IPS-18a (cell line): ENCODE data around the gene GAB2.
"Not testable (repeated sequence)": the region's sequence is repeated elsewhere in the genome, so short reads cannot be mapped to it uniquely, and the experiment has no call there.

Experiments
- H3K27ac ChIP-seq: one replicate; pipeline ENCODE4 v1.5.1; 2013; ENCODE audit warnings: low read length
- H3K27me3 ChIP-seq: one replicate; pipeline ENCODE4 v1.6.1; 2013; ENCODE audit warnings: mild to moderate bottlenecking, low read length; ENCODE audit not compliant: control insufficient read depth, insufficient read depth
- H3K36me3 ChIP-seq: one replicate; pipeline ENCODE4 v1.6.1; 2013; ENCODE audit warnings: low read depth, low read length; ENCODE audit not compliant: control insufficient read depth
- H3K4me1 ChIP-seq: one replicate; pipeline ENCODE4 v1.6.1; 2013; ENCODE audit warnings: low read depth, low read length; ENCODE audit not compliant: control insufficient read depth
- H3K4me3 ChIP-seq: one replicate; pipeline ENCODE4 v1.5.1; 2013; ENCODE audit warnings: low read length
- H3K9ac ChIP-seq: one replicate; pipeline ENCODE4 v1.6.1; 2013; ENCODE audit warnings: mild to moderate bottlenecking, low read length, moderate library complexity
- H3K9me3 ChIP-seq: one replicate; pipeline ENCODE4 v1.6.1; 2013; ENCODE audit warnings: low read depth, low read length; ENCODE audit not compliant: control insufficient read depth

GAB2 gene

GRCh38 chr11:78248903-78249302 is 168.7 kb downstream of the GAB2 start:
- H3K36me3 ChIP-seq: no peaks in the 10 kb centered on the region
- H3K27ac ChIP-seq: no peak overlapping the region
- H3K4me1 ChIP-seq: no peaks in the 10 kb centered on the region
- no peak overlapping the region for H3K4me3 ChIP-seq
- H3K27me3 ChIP-seq: no peaks in the 10 kb centered on the region
- H3K9me3 ChIP-seq: no peaks in the 10 kb centered on the region
- no peak overlapping the region for H3K9ac ChIP-seq

GRCh38 chr11:78248191-78248590 is 169.4 kb downstream of the GAB2 start:
- Histone ChIP-seq H3K4me1 (no peaks in the 10 kb centered on the region), H3K4me3 (no peak overlapping the region), H3K27me3 (no peaks in the 10 kb centered on the region), H3K36me3 (no peaks in the 10 kb centered on the region), H3K9me3 (no peaks in the 10 kb centered on the region), H3K27ac (no peak overlapping the region), H3K9ac (no peak overlapping the region)

DNA sequence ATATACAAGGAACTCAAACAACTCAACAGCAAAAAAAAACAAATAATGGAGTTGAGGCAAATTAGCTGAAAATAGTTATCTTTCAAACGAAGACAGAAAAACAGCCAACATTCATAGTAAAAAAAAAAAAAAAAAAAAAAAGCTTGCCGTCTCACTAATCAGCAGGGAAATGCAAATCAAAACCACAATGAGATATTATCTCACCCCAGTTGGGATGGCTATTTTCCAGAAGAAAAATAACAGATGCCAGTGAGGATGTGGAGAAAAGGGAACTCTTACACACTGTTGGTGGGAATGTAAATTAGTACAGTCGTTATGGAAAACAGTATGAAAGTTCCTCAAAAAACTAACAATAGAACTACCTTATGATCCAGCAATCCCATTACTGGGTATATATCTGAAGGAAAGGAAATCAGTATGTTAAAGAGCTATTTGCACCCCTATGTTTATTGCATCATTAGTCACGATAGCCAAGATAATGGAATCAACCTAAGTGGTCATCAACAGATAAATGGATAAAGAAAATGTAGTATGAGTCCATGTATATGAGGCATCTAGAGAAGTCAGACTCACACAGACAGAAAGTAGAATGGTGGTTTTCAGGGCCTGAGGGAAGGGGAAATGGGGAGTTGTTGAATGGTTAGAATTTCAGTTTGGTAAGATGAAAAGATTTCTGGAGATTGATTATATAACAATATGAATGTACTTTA is 172.9 kb downstream of the GAB2 start:
- Histone ChIP-seq H3K27me3 (no peaks in the 10 kb centered on the region), H3K4me3 (no peak overlapping the region), H3K4me1 (no peaks in the 10 kb centered on the region), H3K9ac (no peak overlapping the region), H3K9me3 (no peaks in the 10 kb centered on the region), H3K27ac (no peak overlapping the region), H3K36me3 (no peaks in the 10 kb centered on the region)

DNA sequence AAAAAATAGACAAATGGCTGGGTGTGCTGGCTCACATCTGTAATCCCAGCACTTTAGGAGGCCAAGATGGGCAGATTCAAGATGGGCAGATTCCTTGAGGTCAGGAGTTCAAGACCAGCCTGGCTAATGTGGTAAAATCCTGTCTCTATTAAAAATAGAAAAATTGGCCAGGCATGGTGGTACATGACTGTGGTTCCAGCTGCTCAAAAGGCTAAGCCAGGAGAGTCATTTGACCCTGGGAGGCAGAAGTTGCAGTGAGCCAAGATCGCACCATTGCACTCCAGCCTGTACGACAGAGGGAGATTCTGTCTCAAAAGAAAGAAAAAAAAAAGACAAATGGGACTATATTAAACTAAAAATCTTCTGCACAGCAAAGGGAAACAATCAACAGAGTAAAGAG is 173.5 kb downstream of the GAB2 start:
- no peak overlapping the region for H3K27ac ChIP-seq

GRCh38 chr11:78241475-78241874 is 176.1 kb downstream of the GAB2 start:
- no peak overlapping the region for H3K4me3 ChIP-seq
- no peak overlapping the region for H3K9ac ChIP-seq
- no peaks in the 10 kb centered on the region for H3K36me3 ChIP-seq
- no peak overlapping the region for H3K27ac ChIP-seq
- no peaks in the 10 kb centered on the region for H3K4me1 ChIP-seq
- H3K27me3 ChIP-seq: no peaks in the 10 kb centered on the region
- H3K9me3 ChIP-seq: no peaks in the 10 kb centered on the region

More for the DNA sequence above, 173.5 kb downstream of the GAB2 start:
- Histone ChIP-seq H3K27me3 (no peaks in the 10 kb centered on the region), H3K4me1 (no peaks in the 10 kb centered on the region), H3K36me3 (no peaks in the 10 kb centered on the region), H3K4me3 (no peak overlapping the region), H3K9ac (no peak overlapping the region), H3K9me3 (no peaks in the 10 kb centered on the region)

DNA sequence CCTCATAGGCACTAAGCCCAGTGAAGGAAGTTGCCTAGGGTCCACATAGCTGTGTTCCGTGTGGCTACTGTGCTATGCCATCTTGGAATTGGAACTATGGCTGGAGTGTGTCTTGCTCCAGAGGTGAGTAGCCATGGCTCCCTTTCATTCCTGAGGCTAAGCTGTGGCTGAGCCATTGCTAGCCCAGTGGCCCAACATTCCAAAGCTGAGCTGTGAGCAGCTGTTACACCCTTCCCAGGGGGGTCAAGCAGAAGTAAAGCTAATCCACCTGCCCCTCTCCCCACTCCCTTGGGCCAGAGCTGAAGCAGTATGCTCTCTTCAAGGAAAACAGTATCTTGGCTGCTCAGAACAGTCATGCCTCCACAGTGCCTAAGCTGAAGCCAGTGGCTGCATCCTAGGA is 177.8 kb downstream of the GAB2 start:
- Histone ChIP-seq H3K36me3 (no peaks in the 10 kb centered on the region), H3K27ac (no peak overlapping the region), H3K4me3 (no peak overlapping the region), H3K9me3 (no peaks in the 10 kb centered on the region), H3K9ac (no peak overlapping the region), H3K27me3 (no peaks in the 10 kb centered on the region), H3K4me1 (no peaks in the 10 kb centered on the region)

DNA sequence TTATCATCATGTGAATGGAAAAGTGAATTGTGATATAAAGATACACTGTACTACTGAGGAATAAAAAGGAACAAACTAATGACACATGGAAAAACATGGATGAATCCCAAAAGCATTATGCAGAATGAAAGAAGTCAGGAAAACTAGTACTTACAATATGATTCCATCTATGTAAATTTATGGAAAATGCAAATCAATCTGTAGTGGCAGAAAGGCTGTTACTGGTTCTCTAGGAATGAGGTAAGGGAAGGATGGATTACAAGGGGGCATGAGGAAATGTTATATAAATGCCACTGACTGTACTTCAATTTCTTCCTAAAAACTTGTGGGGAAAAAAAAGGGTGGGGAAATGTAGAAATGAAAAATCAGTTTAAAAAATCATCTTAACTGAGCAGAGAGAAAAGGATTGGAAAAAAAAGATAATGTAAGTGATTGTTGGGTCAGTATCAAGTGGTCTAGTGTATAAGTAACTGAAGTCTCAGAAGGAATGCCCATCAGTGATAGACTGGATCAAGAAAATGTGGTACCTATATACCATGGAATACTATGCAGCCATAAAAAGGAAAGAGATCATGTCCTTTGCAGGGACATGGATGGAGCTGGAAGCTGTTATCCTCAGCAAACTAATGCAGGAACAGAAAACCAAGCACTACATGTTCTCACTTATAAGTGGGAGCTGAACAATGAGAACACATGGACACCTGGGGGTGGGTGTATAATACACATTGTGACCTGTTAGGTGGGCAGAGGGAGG is 180.2 kb downstream of the GAB2 start:
- H3K27me3 ChIP-seq: no peaks in the 10 kb centered on the region
- H3K4me3 ChIP-seq: no peak overlapping the region
- no peaks in the 10 kb centered on the region for H3K4me1 ChIP-seq
- H3K9me3 ChIP-seq: no peaks in the 10 kb centered on the region
- H3K36me3 ChIP-seq: no peaks in the 10 kb centered on the region
- no peak overlapping the region for H3K27ac ChIP-seq
- no peak overlapping the region for H3K9ac ChIP-seq

- Histone ChIP-seq H3K36me3 (no peaks in the 10 kb centered on the region), H3K4me3 (no peak overlapping the region), H3K4me1 (no peaks in the 10 kb centered on the region), H3K27me3 (no peaks in the 10 kb centered on the region), H3K9ac (no peak overlapping the region), H3K27ac (no peak overlapping the region), H3K9me3 (no peaks in the 10 kb centered on the region)
Measured at GRCh38 chr11:78234006-78234405, 183.6 kb downstream of the GAB2 start.

DNA sequence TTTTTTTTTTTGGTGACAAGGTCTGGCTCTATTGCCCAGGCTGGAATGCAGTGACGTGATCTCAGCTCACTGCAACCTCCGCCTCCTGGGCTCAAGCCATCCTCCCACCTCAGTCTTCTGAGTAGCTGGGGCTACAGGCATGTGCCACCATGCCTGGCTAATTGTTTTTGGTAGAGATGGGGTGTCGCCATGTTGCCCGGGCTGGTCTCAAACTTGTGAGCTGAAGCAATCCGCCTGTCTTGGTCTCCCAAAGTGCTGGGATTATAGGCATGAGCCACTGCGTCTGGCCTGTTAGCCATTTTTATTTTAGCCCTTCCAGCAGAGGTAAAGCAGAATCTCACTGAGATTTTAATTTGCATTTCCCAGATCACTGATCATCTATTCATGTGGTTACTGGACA is 184.6 kb downstream of the GAB2 start:
- H3K9me3 ChIP-seq, H3K9ac ChIP-seq, H3K4me3 ChIP-seq, H3K36me3 ChIP-seq, H3K4me1 ChIP-seq, H3K27me3 ChIP-seq, H3K27ac ChIP-seq: not testable (repeated sequence)

GRCh38 chr11:78231962-78232501 is 185.6 kb downstream of the GAB2 start:
- no peak overlapping the region for H3K9ac ChIP-seq
- H3K4me3 ChIP-seq: no peak overlapping the region
- no peak overlapping the region for H3K27ac ChIP-seq

DNA sequence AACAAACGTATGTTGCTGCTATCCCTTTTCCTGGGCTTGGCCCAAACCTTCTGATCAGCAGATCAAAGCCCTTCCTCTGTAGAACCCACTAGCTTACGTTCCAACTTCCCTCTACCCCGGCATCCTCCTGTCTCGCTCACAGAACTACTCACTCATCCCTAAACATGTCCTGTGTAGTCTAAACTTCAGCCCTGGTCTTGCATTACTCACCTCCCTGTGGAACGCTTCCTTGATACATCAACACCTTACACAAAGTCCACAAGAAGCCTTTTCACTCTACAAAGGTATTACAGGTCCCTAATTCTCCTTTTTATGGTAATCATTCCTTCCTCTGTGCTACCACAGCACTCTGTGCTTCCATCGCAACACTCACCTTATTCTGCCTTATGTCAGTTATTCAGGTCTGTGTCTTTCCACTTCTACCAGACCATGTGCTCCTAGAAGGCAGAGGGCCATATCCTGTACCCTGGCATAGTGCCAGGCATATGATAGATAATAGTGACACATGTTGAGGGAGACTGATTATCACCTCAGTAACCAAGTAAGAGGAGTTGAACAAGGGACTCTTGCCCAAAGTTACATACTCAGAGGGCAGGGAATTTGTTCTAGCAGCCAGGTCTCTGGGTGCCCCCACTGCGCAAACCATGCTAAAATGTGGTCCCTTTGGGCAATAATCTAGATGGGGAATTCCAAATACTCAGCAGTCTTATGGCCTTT is 187.3 kb downstream of the GAB2 start:
- no peaks in the 10 kb centered on the region for H3K9me3 ChIP-seq
- H3K27ac ChIP-seq: no peak overlapping the region
- H3K36me3 ChIP-seq: no peaks in the 10 kb centered on the region
- no peak overlapping the region for H3K4me3 ChIP-seq
- H3K27me3 ChIP-seq: no peaks in the 10 kb centered on the region
- H3K9ac ChIP-seq: no peak overlapping the region
- H3K4me1 ChIP-seq: no peaks in the 10 kb centered on the region

More at GRCh38 chr11:78231962-78232501, 185.6 kb downstream of the GAB2 start:
- no peaks in the 10 kb centered on the region for H3K36me3 ChIP-seq
- H3K27me3 ChIP-seq: no peaks in the 10 kb centered on the region
- no peaks in the 10 kb centered on the region for H3K9me3 ChIP-seq
- H3K4me1 ChIP-seq: no peaks in the 10 kb centered on the region
